Uterus (tissue), 2 donors: Measurements from ENCODE around the gene ARHGEF26.

Source experiments
- CTCF ChIP-seq, 4 experiments: fragments of 200-600 bp in 2 of 4; fragments of 450-650 bp in 2 of 4; sonication (generic) in 2 of 4; IDR thresholded peaks; one replicate each; pipeline ENCODE4 v1.5.1; 2016 to 2019; ENCODE audit warnings: antibody characterized with exemption in 4 of 4, mild to moderate bottlenecking in 2 of 4, moderate library complexity in 1 of 4
- POLR2A ChIP-seq, 2 donors: fragments of 450-650 bp; IDR thresholded peaks; one replicate each; pipeline ENCODE4 v1.6.1; 2016; ENCODE audit warnings: antibody characterized with exemption in 2 of 2, mild to moderate bottlenecking in 1 of 2, moderate library complexity in 1 of 2

GRCh38 chr3:154240235-154240634 is 119.0 kb downstream of the ARHGEF26 start:
- no peak for TF ChIP-seq POLR2A (IDR thresholded peaks at IDR 0.05)
- TF ChIP-seq CTCF (IDR thresholded peaks at IDR 0.05): no peak
